Naive thymus-derived CD8-positive, alpha-beta T cell (primary cell): ENCODE data around the gene WASL. TPM values are rescaled to one million over a fixed set of nuclear protein-coding genes. Genes with fewer than 3 reads are reported as not detected.

Experiments
- ATAC-seq, 2 donors: fragments of 150-1000 bp; cut with Tn5 transposase in 1 of 2; sonication (Bioruptor Pico), chemical (Tn5 transposase) in 1 of 2; 1 replicate in 1 of 2; 2 replicates in 1 of 2; pipeline ENCODE4 v1.10.0; 2021; ENCODE audit warnings: mild to moderate bottlenecking in 2 of 2, moderate library complexity in 2 of 2
- POLR2A ChIA-PET: fragments of 350-600 bp; sonication (Branson Sonifier 250); formaldehyde crosslinking; loops from one replicate; lab custom pipeline; 2021; ENCODE audit warnings: antibody characterized with exemption; lab: Charles Lee
- DNase-seq, 10 donors: peaks; one replicate each; pipeline versions ENCODE4 v3.0.0 to v3.0.0-alpha.2; 2020 to 2022
- H3K27ac Mint-ChIP-seq, 10 donors: one replicate each; pipeline ENCODE4 v1.8.0; 2020 to 2022; ENCODE audit warnings: mild to moderate bottlenecking in 10 of 10, mixed read lengths in 10 of 10, moderate library complexity in 4 of 10, inconsistent platforms in 1 of 10
- H3K27me3 Mint-ChIP-seq, 5 donors: one replicate each; pipeline ENCODE4 v1.8.0; 2021 to 2022; ENCODE audit warnings: mixed read lengths in 5 of 5
- H3K36me3 Mint-ChIP-seq, 3 donors: one replicate each; pipeline ENCODE4 v1.8.0; 2020 to 2022; ENCODE audit warnings: mixed read lengths in 3 of 3, mild to moderate bottlenecking in 2 of 3, inconsistent platforms in 1 of 3
- H3K4me1 Mint-ChIP-seq, 4 donors: one replicate each; pipeline ENCODE4 v1.8.0; 2021 to 2022; ENCODE audit warnings: mixed read lengths in 4 of 4
- H3K4me3 Mint-ChIP-seq, 10 donors: one replicate each; pipeline ENCODE4 v1.8.0; 2020 to 2022; ENCODE audit warnings: mild to moderate bottlenecking in 10 of 10, mixed read lengths in 10 of 10, moderate library complexity in 6 of 10, inconsistent platforms in 1 of 10
- H3K9me3 Mint-ChIP-seq, 9 donors: one replicate each; pipeline ENCODE4 v1.8.0; 2020 to 2022; ENCODE audit warnings: mixed read lengths in 9 of 9, mild to moderate bottlenecking in 3 of 9, inconsistent platforms in 1 of 9, moderate library complexity in 1 of 9
- polyA plus RNA-seq, 3 donors: library from polyadenylated mRNA; unstranded; fragments of 300-500 nt; fragmentation: Illumina TruSeq; gene quantifications; one replicate each; pipeline ENCODE4 v1.2.3, GENCODE V29; 2021
- total RNA-seq, 8 experiments: library from RNA in 2 of 8; stranded (reverse) in 2 of 8; gene quantifications; one replicate each; pipeline ENCODE4 v1.2.3 and lab custom pipeline; 2021 to 2026

The WASL gene
- total and polyA plus RNA-seq, 5 experiments from 2014 or later: 2.5 to 15.6 (median 3.0) TPM

DNA sequence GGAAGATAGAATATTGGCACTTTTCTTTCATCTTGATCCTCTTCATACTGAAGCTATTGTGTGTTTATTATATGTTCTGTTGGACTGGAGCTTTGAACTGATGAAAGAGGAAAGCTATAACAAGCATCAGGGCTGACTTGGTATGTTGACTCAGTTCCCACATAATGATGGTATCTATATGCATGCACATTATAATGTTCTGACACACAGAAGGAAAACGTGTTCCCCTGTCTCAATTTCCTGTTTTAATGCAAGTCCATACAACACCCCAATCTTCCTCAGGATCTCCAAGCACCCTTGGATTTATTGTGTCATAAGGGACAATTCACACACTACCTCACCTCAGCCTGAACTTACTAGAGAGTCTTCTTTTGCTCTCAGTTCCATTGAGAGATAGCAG, 8.3 kb upstream of the WASL start:
- Mint-ChIP-seq H3K4me3 (no peak overlapping the region), H3K4me1 (peaks cover 7 to 40% (median 14%) of the 10 kb centered on the region in 4 donors), H3K9me3 (peaks cover 0 to under 1% (median 0%) of the 10 kb centered on the region in 9 donors), H3K27me3 (peaks cover 2 to 8% (median 5%) of the 10 kb centered on the region in 5 donors), H3K36me3 (no peaks in the 10 kb centered on the region), H3K27ac (peak overlapping the region in 1 of 10 donors; percentile 66)
- ATAC-seq (no peak), DNase-seq (no peak)
- POLR2A ChIA-PET: no interaction called here

DNA sequence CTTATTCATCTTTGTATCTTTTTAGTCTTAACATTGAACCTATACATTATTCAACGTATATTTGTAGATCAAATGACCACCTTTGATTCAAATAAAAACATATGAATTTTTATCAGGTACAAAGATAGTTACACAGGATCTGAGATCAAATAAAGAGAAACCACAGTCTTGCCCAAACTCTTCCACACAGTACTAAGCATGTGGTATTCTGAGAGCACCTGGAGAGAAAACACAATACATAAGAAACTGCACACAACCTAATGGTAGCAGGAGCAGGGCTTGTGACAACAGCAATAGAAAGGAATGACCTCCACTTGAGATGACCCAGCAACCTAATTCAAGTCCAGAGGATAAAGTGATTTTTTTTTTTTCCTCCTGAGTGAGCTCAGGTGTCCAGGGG, 6.5 kb upstream of the WASL start:
- Mint-ChIP-seq H3K9me3 (no peaks in the 10 kb centered on the region), H3K36me3 (no peaks in the 10 kb centered on the region), H3K27me3 (peaks cover 0 to 3% (median 0%) of the 10 kb centered on the region in 5 donors), H3K4me3 (peak overlapping the region in 1 of 10 donors; percentile 16), H3K27ac (peak overlapping the region in 3 of 10 donors; percentile 2 to 32 (median 15)), H3K4me1 (peaks cover 11 to 47% (median 27%) of the 10 kb centered on the region in 4 donors)
- POLR2A ChIA-PET: no interaction called here
- ATAC-seq: peak; percentile 52 to 64
- DNase-seq: no peak

GRCh38 chr7:123754271-123754871, 5.6 kb upstream of the WASL start:
- Mint-ChIP-seq H3K4me1 (peaks cover 14 to 53% (median 32%) of the 10 kb centered on the region in 4 donors), H3K36me3 (no peaks in the 10 kb centered on the region), H3K9me3 (no peaks in the 10 kb centered on the region), H3K4me3 (no peak overlapping the region), H3K27ac (peak overlapping the region in 1 of 10 donors; percentile 5), H3K27me3 (no peaks in the 10 kb centered on the region)
- POLR2A ChIA-PET: no interaction called here
- no peak for DNase-seq
- no peak for ATAC-seq

DNA sequence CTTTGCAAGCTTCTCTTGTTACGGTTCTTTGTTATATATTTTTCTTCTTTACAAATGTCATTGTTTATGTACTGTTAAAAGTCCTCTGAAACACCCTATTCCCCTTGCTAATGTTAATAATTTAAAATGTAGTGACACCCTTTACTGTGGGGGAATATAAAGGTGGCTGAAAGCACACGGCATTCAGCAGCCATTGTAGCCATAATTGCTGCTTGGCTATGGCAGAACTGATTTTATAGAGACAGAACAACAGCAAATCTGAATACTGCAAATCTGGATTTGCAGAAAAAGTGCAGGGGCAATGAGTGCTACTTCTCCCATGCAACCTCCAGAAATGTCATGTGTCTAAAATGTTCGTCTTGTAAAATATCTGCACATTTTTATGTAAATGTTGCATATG, 3.7 kb upstream of the WASL start:
- no peaks in the 10 kb centered on the region for H3K27me3 Mint-ChIP-seq
- H3K4me3 Mint-ChIP-seq: no peak overlapping the region
- H3K9me3 Mint-ChIP-seq: no peaks in the 10 kb centered on the region
- no peaks in the 10 kb centered on the region for H3K36me3 Mint-ChIP-seq
- peak overlapping the region in 1 of 10 donors; percentile 58 for H3K27ac Mint-ChIP-seq
- POLR2A ChIA-PET: no interaction called here
- ATAC-seq (no peak), DNase-seq (no peak)
- H3K4me1 Mint-ChIP-seq: peaks cover 21 to 61% (median 40%) of the 10 kb centered on the region in 4 donors

- DNase-seq (no peak), ATAC-seq (no peak)
- H3K4me1 Mint-ChIP-seq: peaks cover 27 to 64% (median 47%) of the 10 kb centered on the region in 4 donors
- H3K27ac Mint-ChIP-seq: peak overlapping the region in 4 of 10 donors; percentile 14 to 47 (median 28)
- POLR2A ChIA-PET: no interaction called here
- H3K9me3 Mint-ChIP-seq: no peaks in the 10 kb centered on the region
- H3K36me3 Mint-ChIP-seq: no peaks in the 10 kb centered on the region
- peak overlapping the region in 2 of 10 donors; percentile 12 to 29 for H3K4me3 Mint-ChIP-seq
- no peaks in the 10 kb centered on the region for H3K27me3 Mint-ChIP-seq
Measured at GRCh38 chr7:123751821-123752220, 3.0 kb upstream of the WASL start.

DNA sequence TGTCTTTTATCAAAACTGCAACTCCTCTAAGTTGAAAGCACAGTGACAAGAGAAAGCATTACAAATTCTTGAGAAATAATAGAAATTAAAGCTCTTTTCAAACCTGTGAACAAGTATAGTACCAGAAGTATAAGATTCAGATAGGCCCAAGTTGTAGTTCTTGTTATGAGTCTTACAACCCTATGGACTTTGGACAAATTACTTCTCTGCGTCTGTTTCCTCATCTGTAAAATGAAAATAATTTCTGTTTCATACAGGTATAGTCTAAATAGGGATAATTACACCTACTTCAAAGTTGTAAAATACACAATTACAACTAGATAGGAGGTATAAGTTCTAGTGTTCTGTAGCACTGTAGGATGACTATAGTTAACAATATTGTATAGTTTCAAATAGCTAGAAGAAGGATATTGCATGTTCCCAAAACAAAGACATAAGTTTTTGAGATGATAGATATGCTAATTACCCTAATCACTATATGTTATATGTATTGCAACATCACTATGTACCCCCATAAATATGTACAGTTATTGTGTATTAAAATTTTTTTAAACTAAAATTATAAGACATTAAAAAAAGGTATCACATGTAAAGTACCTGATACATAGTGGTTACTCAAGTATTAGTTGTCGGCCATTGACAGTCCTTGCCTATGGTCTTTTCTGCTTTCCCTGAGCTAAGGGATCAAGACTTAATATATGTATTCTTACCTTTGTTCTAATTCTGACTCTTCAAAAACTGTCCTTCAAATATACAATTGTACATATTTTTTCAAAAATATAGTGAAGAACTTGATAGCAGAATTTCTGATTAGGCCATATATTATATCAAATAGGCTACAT, 1.8 kb upstream of the WASL start:
- ATAC-seq: no peak
- no peaks in the 10 kb centered on the region for H3K36me3 Mint-ChIP-seq
- H3K4me3 Mint-ChIP-seq: peak overlapping the region in 7 of 10 donors; percentile 22 to 93 (median 42)
- POLR2A ChIA-PET: interaction anchor here (0.6 to 3.2 kb wide), 2 partner anchors 81 to 193 kb away, joined by 3 to 32 read pairs; partner anchors contain the start of gene NDUFA5
- peaks cover 36 to 69% (median 56%) of the 10 kb centered on the region in 4 donors for H3K4me1 Mint-ChIP-seq
- H3K9me3 Mint-ChIP-seq: no peaks in the 10 kb centered on the region
- DNase-seq: no peak
- H3K27me3 Mint-ChIP-seq: no peaks in the 10 kb centered on the region
- H3K27ac Mint-ChIP-seq: peak overlapping the region in 5 of 10 donors; percentile 10 to 96 (median 65)

GRCh38 chr7:123749537-123749857, 694 bp upstream of the WASL start:
- H3K4me1 Mint-ChIP-seq: peaks cover 33 to 71% (median 60%) of the 10 kb centered on the region in 4 donors
- peak in 2 of 10 donors; percentile 12 to 16 for DNase-seq
- no peaks in the 10 kb centered on the region for H3K36me3 Mint-ChIP-seq
- POLR2A ChIA-PET: interaction anchor here (1.0 to 3.2 kb wide), 12 partner anchors 8 to 216 kb away, joined by 3 to 32 read pairs (median 4); partner anchors contain the start of gene NDUFA5
- no peaks in the 10 kb centered on the region for H3K9me3 Mint-ChIP-seq
- peak; percentile 7 to 9 for ATAC-seq
- no peaks in the 10 kb centered on the region for H3K27me3 Mint-ChIP-seq
- peak overlapping the region; percentile 87 to 96 (median 93) for H3K4me3 Mint-ChIP-seq
- H3K27ac Mint-ChIP-seq: peak overlapping the region; percentile 88 to 97 (median 96)

DNA sequence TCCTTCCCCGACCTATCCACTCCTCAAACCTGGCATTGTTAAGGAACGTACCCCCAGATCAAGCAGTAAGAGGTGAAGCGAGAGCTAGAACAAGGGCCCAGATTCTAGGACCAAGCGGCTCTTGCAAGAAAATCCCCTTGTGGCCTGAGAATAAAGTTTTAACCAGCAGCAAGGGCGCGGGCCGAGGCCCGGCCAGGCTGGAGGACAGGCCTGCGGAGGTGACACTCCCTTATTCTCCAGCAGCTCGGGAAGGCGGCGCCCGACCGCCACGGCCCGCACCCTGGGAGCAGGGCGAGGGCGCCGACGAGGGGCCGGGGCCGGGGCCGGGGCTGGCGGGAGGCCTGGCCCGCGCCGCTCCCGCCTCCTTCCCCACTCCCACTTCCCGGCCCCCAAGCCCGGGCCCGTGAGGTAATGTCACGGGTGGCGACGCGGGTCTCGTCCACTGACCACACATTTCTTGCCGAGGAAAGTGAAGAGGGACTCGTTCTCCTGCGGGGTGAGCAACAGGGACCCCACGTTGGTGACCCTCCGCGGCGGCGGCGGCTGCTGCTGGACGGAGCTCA, 551 bp downstream of the WASL start:
- H3K4me3 Mint-ChIP-seq: peak overlapping the region; percentile 87 to 98 (median 95)

DNA sequence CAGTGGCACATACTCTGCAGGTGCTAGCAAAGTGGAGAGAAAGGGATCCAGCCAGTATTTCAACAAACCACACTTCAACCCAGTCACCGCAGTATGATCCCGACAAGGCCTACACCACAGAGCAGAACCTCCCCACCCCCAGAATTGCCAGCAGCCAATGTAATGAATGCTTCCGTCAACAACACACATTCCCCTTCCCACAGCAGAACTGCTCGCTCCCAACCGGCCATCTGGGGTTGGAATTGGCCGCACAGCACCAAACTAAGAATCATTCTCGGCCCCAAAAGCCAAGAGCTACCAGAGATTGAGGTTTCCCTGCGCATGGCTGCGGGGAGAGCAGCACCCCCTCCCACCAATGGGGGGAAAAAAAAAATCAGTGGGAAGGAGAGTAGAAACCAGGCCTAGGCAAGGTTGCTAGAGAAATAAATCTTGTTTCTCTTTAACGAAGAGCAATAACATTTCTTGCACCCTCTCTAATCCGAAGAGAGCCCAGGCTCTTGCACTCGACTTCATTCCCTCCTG, 1.1 kb downstream of the WASL start:
- Mint-ChIP-seq H3K27ac (peak overlapping the region; percentile 89 to 96 (median 93)), H3K27me3 (no peaks in the 10 kb centered on the region), H3K9me3 (no peaks in the 10 kb centered on the region), H3K36me3 (peaks cover 0 to 4% (median 3%) of the 10 kb centered on the region in 3 donors), H3K4me1 (peaks cover 42 to 79% (median 74%) of the 10 kb centered on the region in 4 donors), H3K4me3 (peak overlapping the region; percentile 87 to 98 (median 95))
- ATAC-seq (no peak), DNase-seq (peak in 5 of 10 donors; percentile 6 to 27 (median 21))
- POLR2A ChIA-PET: interaction anchor here (0.5 to 3.2 kb wide), 2 partner anchors 18 to 190 kb away, joined by 3 to 32 read pairs; partner anchors contain the start of gene NDUFA5

More for the DNA sequence above, 551 bp downstream of the WASL start:
- H3K27ac Mint-ChIP-seq: peak overlapping the region; percentile 89 to 97 (median 93)
- H3K9me3 Mint-ChIP-seq: no peaks in the 10 kb centered on the region
- H3K27me3 Mint-ChIP-seq: no peaks in the 10 kb centered on the region
- DNase-seq: peak in 6 of 10 donors; percentile 4 to 62 (median 26)
- peak; percentile 17 to 27 for ATAC-seq
- H3K4me1 Mint-ChIP-seq: peaks cover 41 to 74% (median 69%) of the 10 kb centered on the region in 4 donors
- POLR2A ChIA-PET: interaction anchor here (0.7 to 3.2 kb wide), 11 partner anchors 9 to 215 kb away, joined by 3 to 32 read pairs (median 4); partner anchors contain the start of gene NDUFA5
- H3K36me3 Mint-ChIP-seq: peaks cover 0 to 3% (median 2%) of the 10 kb centered on the region in 3 donors

- no peak for DNase-seq
- Mint-ChIP-seq H3K4me3 (peak overlapping the region; percentile 87 to 98 (median 95)), H3K36me3 (peaks cover 0 to 4% (median 3%) of the 10 kb centered on the region in 3 donors), H3K27me3 (no peaks in the 10 kb centered on the region), H3K27ac (peak overlapping the region in 9 of 10 donors; percentile 89 to 96 (median 93)), H3K9me3 (no peaks in the 10 kb centered on the region), H3K4me1 (peaks cover 44 to 79% (median 74%) of the 10 kb centered on the region in 4 donors)
- no peak for ATAC-seq
- POLR2A ChIA-PET: interaction anchor here (0.5 kb wide), 1 partner anchor 18 kb away, joined by 3 read pairs; no protein-coding TSS in a partner anchor
Measured at GRCh38 chr7:123746931-123747488, 1.8 kb downstream of the WASL start.

GRCh38 chr7:123746055-123746454, 2.7 kb downstream of the WASL start:
- ATAC-seq: no peak
- POLR2A ChIA-PET: no interaction called here
- H3K9me3 Mint-ChIP-seq: no peaks in the 10 kb centered on the region
- H3K36me3 Mint-ChIP-seq: peaks cover 0 to 4% (median 3%) of the 10 kb centered on the region in 3 donors
- H3K27ac Mint-ChIP-seq: peak overlapping the region in 7 of 10 donors; percentile 26 to 96 (median 49)
- no peak for DNase-seq
- H3K4me3 Mint-ChIP-seq: peak overlapping the region; percentile 28 to 98 (median 94)
- H3K4me1 Mint-ChIP-seq: peaks cover 39 to 73% (median 68%) of the 10 kb centered on the region in 4 donors
- no peaks in the 10 kb centered on the region for H3K27me3 Mint-ChIP-seq
